Loucy (cell line): ENCODE data around the gene RRP1B.

Experiments used
- H2AFZ ChIP-seq: fragments of 200-600 bp; sonication (generic); 2 replicates; pipeline ENCODE4 v1.6.0; 2016; ENCODE audit warnings: antibody characterized with exemption, mild to moderate bottlenecking, low read length, moderate library complexity
- H3F3A ChIP-seq: fragments of 200-600 bp; 2 replicates; pipeline ENCODE4 v1.6.0; 2016; ENCODE audit warnings: antibody characterized with exemption, low read depth, mild to moderate bottlenecking
- H3K27me3 ChIP-seq: fragments of 200-600 bp; sonication (generic); 2 replicates; pipeline ENCODE4 v1.6.1; 2014; ENCODE audit warnings: low read length, mild to moderate bottlenecking; ENCODE audit not compliant: insufficient read depth, poor library complexity, severe bottlenecking
- H3K36me3 ChIP-seq: fragments of 200-600 bp; sonication (generic); 2 replicates; pipeline ENCODE4 v1.6.1; 2016; ENCODE audit warnings: low read length; ENCODE audit not compliant: insufficient read depth
- H3K4me1 ChIP-seq: fragments of 200-600 bp; sonication (generic); 2 replicates; pipeline ENCODE4 v1.5.1; 2014; ENCODE audit warnings: low read length, mild to moderate bottlenecking; ENCODE audit not compliant: insufficient read depth, poor library complexity, severe bottlenecking
- H3K4me2 ChIP-seq: fragments of 200-600 bp; sonication (generic); 2 replicates; pipeline ENCODE4 v1.6.0; 2014; ENCODE audit warnings: antibody characterized with exemption, low read length, low read depth, mild to moderate bottlenecking; ENCODE audit not compliant: poor library complexity, severe bottlenecking
- H3K4me3 ChIP-seq: fragments of 200-600 bp; sonication (generic); 2 replicates; pipeline ENCODE4 v1.5.1; 2014; ENCODE audit warnings: low read length, mild to moderate bottlenecking, mixed read lengths; ENCODE audit not compliant: poor library complexity, severe bottlenecking
- H3K79me2 ChIP-seq: fragments of 200-600 bp; sonication (generic); 2 replicates; pipeline ENCODE4 v1.6.1; 2014; ENCODE audit warnings: low read length; ENCODE audit not compliant: insufficient read depth
- H3K9ac ChIP-seq: fragments of 200-600 bp; sonication (generic); 2 replicates; pipeline ENCODE4 v1.6.0; 2014; ENCODE audit warnings: mild to moderate bottlenecking, low read depth, low read length, moderate library complexity; ENCODE audit not compliant: poor library complexity, severe bottlenecking
- H3K9me2 ChIP-seq: fragments of 200-600 bp; sonication (generic); replicated peaks from 2 replicates; pipeline ENCODE4 v1.6.1; 2016; ENCODE audit warnings: low read depth, low read length, mixed read lengths
- H3K9me3 ChIP-seq: fragments of 200-600 bp; sonication (generic); 2 replicates; pipeline ENCODE4 v1.6.1; 2014; ENCODE audit warnings: mild to moderate bottlenecking, antibody characterized with exemption, low read length, low read depth; ENCODE audit not compliant: insufficient read depth
- H4K20me1 ChIP-seq: fragments of 200-600 bp; sonication (generic); 2 replicates; pipeline ENCODE4 v1.6.0; 2014; ENCODE audit warnings: antibody characterized with exemption, low read length, mild to moderate bottlenecking; ENCODE audit not compliant: insufficient read depth, poor library complexity, severe bottlenecking
- EZH2phosphoT487 ChIP-seq: fragments of 200-600 bp; IDR thresholded peaks from 2 replicates; pipeline ENCODE4 v1.6.1; 2018; ENCODE audit warnings: antibody characterized with exemption, mild to moderate bottlenecking, moderate library complexity, borderline replicate concordance
- TF ChIP-seq, protein P1 (sequence below): fragments of 200-600 bp; sonication (generic); conservative IDR thresholded peaks from 2 replicates; pipeline ENCODE4 v1.5.1; 2014; ENCODE audit warnings: mild to moderate bottlenecking, antibody characterized with exemption, low read length

Gene RRP1B

GRCh38 chr21:43644071-43644470, 15.3 kb upstream of the RRP1B start:
- Histone ChIP-seq H2AFZ (no peak overlapping the region), H3K9ac (no peak overlapping the region), H3K27me3 (no peaks in the 10 kb centered on the region), H3K36me3 (no peaks in the 10 kb centered on the region), H3F3A (no peaks in the 10 kb centered on the region), H3K4me1 (peaks cover 10% of the 10 kb centered on the region), H3K9me3 (no peaks in the 10 kb centered on the region), H3K4me3 (no peak overlapping the region), H4K20me1 (no peaks in the 10 kb centered on the region), H3K4me2 (no peak overlapping the region), H3K79me2 (no peaks in the 10 kb centered on the region), H3K9me2 (no peaks in the 10 kb centered on the region)
- no peak for TF ChIP-seq EZH2phosphoT487
- TF ChIP-seq, protein P1, sequence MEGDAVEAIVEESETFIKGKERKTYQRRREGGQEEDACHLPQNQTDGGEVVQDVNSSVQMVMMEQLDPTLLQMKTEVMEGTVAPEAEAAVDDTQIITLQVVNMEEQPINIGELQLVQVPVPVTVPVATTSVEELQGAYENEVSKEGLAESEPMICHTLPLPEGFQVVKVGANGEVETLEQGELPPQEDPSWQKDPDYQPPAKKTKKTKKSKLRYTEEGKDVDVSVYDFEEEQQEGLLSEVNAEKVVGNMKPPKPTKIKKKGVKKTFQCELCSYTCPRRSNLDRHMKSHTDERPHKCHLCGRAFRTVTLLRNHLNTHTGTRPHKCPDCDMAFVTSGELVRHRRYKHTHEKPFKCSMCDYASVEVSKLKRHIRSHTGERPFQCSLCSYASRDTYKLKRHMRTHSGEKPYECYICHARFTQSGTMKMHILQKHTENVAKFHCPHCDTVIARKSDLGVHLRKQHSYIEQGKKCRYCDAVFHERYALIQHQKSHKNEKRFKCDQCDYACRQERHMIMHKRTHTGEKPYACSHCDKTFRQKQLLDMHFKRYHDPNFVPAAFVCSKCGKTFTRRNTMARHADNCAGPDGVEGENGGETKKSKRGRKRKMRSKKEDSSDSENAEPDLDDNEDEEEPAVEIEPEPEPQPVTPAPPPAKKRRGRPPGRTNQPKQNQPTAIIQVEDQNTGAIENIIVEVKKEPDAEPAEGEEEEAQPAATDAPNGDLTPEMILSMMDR: no peak

GRCh38 chr21:43644609-43645008, 14.8 kb upstream of the RRP1B start:
- Histone ChIP-seq H3K36me3 (no peaks in the 10 kb centered on the region), H3K9me3 (no peaks in the 10 kb centered on the region), H3K27me3 (no peaks in the 10 kb centered on the region), H3K79me2 (no peaks in the 10 kb centered on the region), H3K4me2 (no peak overlapping the region), H3F3A (no peaks in the 10 kb centered on the region), H3K4me1 (peaks cover 10% of the 10 kb centered on the region), H4K20me1 (no peaks in the 10 kb centered on the region), H3K4me3 (no peak overlapping the region), H3K9ac (no peak overlapping the region), H2AFZ (no peak overlapping the region), H3K9me2 (no peaks in the 10 kb centered on the region)
- no peak for TF ChIP-seq EZH2phosphoT487

DNA sequence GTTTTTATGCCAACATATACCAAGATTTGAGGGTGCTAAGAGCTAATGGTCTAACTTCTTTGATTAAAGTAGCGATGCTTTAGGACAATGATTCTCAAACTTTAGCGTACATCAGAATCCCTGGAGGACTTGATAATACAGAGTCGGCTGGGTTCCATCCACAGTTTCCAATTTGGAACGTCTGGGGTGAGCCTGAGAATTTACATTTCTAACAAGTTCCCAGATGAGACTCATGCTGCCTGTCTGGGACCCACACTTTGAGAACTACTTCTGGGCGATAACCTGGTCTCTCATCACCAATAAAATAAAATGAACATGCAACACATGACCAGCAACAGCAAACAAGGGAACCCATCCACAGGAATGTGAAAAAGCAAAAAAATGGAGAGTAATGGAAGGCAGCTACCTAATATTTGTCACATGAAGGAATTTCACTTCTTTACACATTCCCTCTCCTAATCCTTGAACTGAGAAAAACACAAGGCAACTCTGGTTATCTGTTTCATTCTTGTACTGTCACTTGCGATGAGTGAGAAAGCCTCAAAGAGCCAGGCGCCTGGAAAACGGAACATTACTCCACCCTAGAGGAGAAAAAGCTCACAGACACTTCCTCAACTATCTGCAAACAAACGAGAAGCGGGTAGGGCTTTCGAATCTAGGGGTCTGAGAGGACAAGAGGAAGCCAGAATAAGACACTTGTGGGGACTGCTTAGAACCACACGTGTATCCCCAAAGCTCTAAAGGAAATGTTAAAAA, 14.0 kb upstream of the RRP1B start:
- H3K4me2 ChIP-seq: no peak overlapping the region
- no peak overlapping the region for H3K9ac ChIP-seq
- TF ChIP-seq, protein P1: peak; percentile 31
- no peak for TF ChIP-seq EZH2phosphoT487
- no peaks in the 10 kb centered on the region for H3K36me3 ChIP-seq
- no peak overlapping the region for H3K4me3 ChIP-seq
- no peaks in the 10 kb centered on the region for H4K20me1 ChIP-seq
- no peaks in the 10 kb centered on the region for H3K27me3 ChIP-seq
- no peaks in the 10 kb centered on the region for H3K9me3 ChIP-seq
- H3K79me2 ChIP-seq: no peaks in the 10 kb centered on the region
- H3F3A ChIP-seq: no peaks in the 10 kb centered on the region
- H2AFZ ChIP-seq: no peak overlapping the region
- peaks cover 10% of the 10 kb centered on the region for H3K4me1 ChIP-seq
- H3K9me2 ChIP-seq: no peaks in the 10 kb centered on the region

GRCh38 chr21:43645976-43646375, 13.4 kb upstream of the RRP1B start:
- Histone ChIP-seq H3K9ac (no peak overlapping the region), H3K79me2 (no peaks in the 10 kb centered on the region), H3K4me1 (peaks cover 10% of the 10 kb centered on the region), H3K27me3 (no peaks in the 10 kb centered on the region), H4K20me1 (no peaks in the 10 kb centered on the region), H3F3A (no peaks in the 10 kb centered on the region), H3K9me2 (no peaks in the 10 kb centered on the region), H2AFZ (no peak overlapping the region), H3K4me2 (peak overlapping the region; percentile 48), H3K9me3 (no peaks in the 10 kb centered on the region), H3K4me3 (no peak overlapping the region), H3K36me3 (no peaks in the 10 kb centered on the region)
- TF ChIP-seq EZH2phosphoT487: no peak
